ENCODE measurements around the gene MCAM.

MCAM gene

DNA sequence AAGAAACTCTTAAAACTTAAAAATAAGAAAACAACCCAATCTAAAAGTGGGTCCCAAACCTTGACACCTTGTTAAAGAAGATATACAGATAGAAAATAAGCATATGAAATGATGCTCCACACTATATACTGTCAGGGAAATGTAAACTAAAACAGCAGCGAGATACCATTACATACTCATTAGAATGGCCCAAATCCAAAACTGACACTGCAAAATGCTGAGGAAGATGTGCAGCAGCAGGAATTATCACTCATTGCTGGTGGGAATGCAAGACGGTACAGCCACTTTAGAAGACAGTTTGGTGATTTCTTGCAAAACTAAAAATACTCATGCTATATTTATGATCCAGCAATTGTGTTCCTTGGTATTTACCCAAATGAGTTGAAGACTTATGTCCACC, 12.4 kb upstream of the MCAM start:
- FAIRE-seq: no peak

DNA sequence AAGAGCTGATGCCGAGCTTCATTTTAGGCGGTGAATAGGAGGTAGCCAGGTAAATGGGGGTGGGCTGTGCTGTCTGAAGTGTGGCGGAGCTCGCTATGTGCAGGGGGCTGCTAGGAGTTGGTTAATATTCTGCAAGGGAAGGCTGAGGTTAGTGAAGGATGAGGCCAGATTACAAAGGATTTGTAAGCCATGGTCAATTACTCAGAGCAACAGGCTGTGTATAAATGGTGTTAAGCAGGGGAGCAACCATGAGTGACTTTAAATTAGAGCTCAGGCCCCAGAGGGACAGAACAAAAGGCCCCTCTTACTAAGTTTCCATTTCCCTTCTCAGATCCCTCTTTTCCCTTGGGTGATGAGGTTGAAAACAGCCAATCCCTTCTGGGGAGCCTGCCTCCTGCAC, 7.3 kb upstream of the MCAM start:
- FAIRE-seq: no peak

GRCh38 chr11:119323532-119324033, 6.7 kb upstream of the MCAM start:
- no peak for FAIRE-seq

- FAIRE-seq: no peak
These were observed 6.1 kb upstream of the MCAM start for GRCh38 chr11:119322921-119323531.

DNA sequence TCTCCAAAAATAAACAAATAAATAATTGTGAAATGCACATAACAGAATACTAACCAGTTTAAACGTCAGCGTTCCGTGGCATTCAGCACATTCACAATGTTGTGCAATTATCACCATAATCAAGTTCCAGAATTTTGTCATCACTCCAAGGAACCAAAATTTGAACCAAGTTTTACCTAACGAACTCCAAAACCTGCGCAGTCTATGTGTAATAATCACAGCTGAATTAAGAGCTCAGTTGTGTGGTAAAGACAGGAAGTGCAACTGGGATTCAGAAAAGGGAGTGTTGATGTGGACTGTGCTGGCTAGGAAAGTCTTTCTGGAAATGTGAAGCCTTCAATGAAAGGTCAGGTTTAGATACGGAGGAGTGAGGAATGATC, 5.4 kb upstream of the MCAM start:
- FAIRE-seq: no peak

GRCh38 chr11:119320776-119321524, 4.0 kb upstream of the MCAM start:
- no peak for FAIRE-seq

DNA sequence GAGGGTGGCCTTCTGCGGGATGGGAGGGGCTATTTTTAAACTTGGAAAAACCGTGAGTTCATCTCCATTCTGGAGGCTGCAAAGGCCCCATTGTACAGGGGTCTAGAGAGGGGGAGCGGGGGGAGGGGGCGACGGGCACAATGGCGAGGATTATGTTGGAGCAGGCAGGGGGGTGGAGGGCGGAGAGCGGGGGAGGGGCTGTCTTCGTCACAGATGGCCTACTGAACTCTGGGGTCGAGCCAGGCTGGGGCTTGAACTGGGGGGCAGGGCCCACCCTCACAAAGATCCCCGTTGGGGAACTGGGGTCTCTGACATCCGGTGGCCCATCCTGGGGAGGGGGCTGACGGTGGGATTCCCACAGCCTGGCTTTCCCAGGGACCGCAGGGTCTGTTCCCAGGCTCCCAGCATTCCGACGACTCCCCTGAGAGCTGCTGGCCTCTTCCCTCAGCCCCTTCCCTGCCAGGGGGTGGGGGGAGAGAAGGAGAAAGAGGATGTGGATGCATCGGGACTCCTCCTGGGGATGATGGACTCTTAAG, 3.4 kb upstream of the MCAM start:
- no peak for FAIRE-seq

GRCh38 chr11:119319700-119320239, 2.8 kb upstream of the MCAM start:
- no peak for FAIRE-seq

DNA sequence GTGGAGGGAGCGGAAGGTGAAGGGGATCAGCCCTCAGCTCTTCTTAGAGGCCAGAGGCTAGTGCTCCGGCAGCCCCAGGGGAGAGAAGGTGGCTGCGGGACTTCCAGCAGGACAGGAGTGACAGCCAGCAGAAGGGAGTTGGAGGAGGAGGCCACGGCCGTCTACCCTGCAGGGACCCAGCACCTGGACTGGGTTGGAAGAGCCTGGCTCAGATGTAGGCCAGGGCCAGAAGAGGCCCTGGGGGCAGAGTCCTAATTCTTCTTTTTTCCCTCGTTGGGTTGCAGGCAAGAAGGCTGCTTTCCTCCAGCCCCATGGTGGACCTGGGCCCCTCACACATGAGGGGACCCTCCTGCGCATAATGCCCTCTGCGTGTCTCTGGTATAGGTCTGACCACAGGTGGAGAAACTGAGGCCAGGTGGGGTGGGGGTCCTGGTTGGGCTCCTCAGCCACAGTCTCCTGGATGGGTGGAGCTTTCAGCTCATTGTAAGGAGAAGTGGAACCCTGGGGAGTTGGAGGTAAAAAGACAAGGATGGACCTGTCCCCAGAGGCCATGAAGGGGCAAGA, 2.3 kb upstream of the MCAM start:
- FAIRE-seq: no peak

DNA sequence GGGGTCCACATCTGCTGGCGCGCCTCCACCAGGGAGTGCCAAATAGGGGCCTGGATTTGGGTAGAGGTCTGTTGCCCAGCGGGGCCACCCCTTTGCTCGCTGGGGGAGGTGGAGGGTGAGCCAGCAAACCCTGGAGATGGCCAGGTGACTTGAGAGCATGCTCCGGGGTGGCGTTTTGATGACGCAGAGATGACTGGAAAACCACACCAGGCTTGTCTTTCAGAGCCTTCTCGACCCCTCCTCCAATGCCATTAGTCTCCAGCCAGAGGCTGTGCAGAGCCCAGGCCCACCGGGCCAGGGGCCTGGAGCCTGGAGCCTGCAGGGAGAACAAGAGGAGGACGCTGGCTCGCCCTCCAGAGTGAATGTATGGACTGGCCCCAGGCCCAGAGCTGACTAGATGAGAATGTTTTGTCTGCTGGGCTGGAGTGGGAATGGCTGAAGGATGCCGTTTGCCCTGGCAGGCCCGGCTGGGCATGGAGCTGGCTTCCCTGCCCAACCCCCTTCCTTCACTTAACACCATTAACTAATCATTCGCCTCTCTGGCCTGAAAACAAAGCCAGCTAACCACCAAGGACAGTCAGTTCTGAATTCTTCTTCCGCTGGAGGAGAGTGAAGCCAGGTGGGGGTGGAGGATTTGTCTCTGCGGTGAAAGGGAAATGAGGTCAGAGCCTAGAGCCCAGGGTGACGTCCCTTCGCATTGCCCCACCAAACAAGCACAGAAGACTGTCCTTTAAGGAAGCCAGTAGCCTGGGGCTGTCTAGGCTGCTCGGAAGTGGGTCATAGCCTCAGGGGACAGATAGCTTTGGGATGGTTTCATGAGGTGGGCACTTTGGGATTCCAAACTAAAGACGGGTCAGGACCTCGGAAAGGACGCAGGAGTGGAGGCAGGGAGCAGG, 1.6 kb upstream of the MCAM start:
- FAIRE-seq: no peak

DNA sequence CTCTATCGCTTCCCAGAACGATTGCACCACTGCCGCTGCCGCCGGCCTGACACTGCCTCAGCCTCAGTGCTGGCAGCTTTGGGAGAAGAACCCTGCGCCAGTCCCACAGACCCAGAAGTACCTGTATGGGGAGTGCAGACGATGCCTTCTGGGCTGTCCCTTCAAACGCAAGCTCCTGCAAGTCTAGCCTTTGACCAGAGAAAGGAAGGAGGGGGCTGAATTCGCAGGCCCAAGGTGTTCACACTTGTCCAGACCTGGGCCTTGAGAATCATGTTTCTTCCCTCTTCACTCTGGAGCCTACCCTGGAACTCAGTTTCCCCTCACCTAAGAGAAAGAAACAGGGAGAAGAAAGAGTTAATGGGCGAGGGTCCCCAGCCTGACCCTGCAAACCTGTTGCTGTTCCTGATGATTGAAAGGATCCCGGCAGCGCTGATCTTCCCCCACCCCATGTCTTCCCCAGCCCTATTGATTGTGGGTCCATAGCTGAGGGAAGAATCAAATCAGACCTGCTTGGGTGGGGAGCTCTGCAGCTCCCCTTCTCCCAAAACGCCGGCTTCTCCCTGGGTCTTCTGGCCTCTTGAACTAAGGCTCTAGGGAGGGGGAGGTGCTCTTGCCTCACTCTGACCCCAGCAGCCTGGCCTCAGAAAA, 786 bp upstream of the MCAM start:
- FAIRE-seq: no peak

GRCh38 chr11:119316016-119316728, 758 bp downstream of the MCAM start:
- FAIRE-seq: no peak

- FAIRE-seq: no peak
These were observed 1.6 kb downstream of the MCAM start for GRCh38 chr11:119315131-119316015.

- FAIRE-seq: no peak
These were observed 2.2 kb downstream of the MCAM start for GRCh38 chr11:119314726-119315125.

- FAIRE-seq: no peak
These were observed 6.3 kb downstream of the MCAM start for GRCh38 chr11:119310682-119311052.

DNA sequence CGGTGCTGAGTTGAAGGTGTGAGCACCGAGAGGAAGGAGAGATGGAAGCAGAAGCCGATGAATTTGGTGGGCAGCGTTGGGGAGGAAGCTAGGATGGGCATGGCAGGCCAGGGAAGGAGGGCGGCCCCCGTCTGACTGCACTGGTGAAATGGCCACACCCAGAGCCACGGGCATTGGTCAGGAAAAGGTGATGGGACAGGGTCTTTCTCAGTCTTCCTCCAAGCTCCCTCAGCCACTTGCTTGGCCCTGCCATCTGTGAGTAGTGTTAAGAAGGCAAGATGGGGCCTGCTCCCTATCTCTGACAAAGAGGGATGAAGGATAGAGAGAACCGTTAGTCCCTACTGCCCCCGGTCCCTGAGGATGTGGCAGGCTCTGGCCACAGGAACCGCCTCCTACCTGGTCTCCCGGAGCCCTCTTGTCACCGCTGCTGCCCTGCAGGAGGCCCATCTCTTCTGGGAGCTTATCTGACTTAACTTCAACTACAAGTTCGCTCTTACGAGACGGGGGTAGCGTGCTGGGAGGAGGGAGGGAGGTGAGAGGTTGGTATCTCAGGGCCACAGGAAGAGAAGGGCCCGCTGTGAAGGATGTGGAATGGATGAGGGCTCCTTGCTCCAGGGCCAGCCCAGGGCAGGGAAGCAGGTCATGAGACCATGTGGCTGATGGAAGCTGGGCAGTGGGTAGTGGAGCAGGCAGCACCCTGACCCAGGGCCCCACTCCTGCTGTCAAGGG, 6.8 kb downstream of the MCAM start:
- FAIRE-seq: no peak

DNA sequence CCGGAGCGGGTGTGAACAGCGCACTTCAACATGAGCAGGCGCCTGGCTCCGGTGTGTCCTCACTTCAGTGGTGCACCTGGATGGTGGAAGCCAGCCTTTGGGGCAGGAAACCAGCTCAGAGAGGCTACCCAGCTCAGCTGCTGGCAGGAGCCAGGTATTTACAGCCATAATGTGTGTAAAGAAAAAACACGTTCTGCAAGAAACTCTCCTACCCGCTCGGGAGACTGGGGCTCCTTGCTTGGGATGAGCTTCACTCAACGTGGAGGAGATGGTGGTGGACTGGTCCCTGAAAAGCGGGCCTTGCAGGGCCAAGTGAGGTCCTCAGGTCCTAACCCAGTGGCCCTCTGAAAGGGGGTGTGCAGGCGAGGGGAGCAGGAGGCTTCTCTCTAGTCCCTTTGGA, 7.5 kb downstream of the MCAM start:
- FAIRE-seq: no peak

DNA sequence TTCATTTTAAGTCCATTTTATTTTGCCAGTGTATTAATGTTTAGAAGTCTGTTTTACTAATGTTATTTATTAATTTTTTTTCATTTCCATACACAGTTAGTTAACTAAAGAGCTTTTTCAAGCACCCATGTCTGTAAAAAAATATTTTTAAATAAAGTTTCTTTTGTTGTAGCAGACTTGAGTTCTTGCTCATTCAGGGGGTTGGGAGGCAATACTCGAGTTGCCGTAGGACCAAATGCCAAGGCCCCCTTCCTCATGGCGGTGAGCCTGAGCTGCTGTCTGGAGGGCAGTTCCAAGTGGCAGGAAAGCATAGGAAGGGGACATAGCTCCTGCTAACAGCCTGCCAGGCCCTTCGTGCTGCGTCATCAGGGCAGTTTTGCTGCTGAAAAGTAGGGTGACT, 9.0 kb downstream of the MCAM start:
- FAIRE-seq: no peak

- no peak for FAIRE-seq
These were observed 9.7 kb downstream of the MCAM start for GRCh38 chr11:119307219-119307618.

DNA sequence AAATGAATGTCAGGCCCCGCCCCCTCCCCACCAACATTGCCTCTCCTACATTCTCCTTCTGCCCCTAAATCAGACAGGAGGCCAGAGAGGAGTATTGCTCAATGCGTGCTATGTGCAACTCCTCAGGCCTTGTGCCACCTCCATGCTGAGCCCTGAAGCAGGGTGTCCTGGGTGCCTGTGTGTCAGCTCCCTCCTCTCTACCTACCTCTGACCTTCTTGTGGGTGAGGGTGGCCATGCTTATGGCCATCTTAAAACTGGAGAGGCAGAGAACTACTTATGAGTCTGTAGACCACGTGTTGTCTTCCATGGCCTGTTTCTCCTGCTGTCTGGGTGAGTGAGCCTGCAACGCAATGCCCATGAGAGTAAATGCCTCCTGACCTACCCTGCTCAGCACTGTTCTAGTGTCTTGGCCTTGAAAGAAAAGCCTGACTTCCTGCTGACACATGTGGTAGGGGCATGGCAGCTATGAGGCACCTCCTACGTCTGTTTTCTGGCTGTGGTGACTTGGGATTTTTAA, 10.5 kb downstream of the MCAM start:
- no peak for FAIRE-seq

Data from TTC549 (cell line).